Measurements from ENCODE around the gene PCDHGB2.

GRCh38 chr5:141398608-141399007, 38.8 kb downstream of the PCDHGB2 start:
- TF ChIP-seq CTCF (IDR thresholded peaks at IDR 0.05) (no peak), POLR2AphosphoS5 (IDR thresholded peaks at IDR 0.05) (no peak)

Measured in transverse colon (tissue), 4 donors.